Choroid plexus epithelial cell (primary cell): ENCODE measurements around the gene IMMP2L.

ENCODE experiments used
- DNase-seq: peaks from one replicate; pipeline ENCODE4 v3.0.0-alpha.2; 2010; ENCODE audit warnings: low read depth
- H3K4me3 ChIP-seq: 2 replicates; pipeline ENCODE4 v1.5.1; 2011; ENCODE audit warnings: low read depth, mild to moderate bottlenecking, control low read depth, low read length, moderate library complexity
- TF ChIP-seq, protein P1 (sequence below): conservative IDR thresholded peaks from 2 replicates; pipeline ENCODE4 v1.5.1; 2011; ENCODE audit warnings: low read depth, mild to moderate bottlenecking, control low read depth, inconsistent platforms, low read length, moderate library complexity

Gene IMMP2L

DNA sequence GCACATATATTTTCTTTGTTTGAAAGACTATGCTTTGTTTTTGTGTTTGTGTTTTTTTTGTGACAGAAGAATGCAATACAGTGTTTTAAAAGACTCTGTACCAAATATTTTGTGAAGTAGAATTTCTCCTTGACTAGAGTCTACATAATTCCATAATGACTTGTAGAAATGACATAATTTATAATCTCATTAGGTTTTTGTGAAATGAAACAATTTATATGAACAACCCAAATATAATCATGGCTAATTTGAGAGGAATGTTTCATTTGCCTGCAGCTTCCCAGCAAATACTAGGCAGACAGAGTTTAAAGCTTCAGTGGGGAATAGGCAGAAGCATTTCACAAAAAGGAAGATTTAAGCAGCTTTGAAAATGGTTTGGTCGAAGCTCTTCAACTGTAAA lies 686.9 kb downstream of the IMMP2L start:
- no peak for DNase-seq
- no peak overlapping the region for H3K4me3 ChIP-seq
- TF ChIP-seq, protein P1, sequence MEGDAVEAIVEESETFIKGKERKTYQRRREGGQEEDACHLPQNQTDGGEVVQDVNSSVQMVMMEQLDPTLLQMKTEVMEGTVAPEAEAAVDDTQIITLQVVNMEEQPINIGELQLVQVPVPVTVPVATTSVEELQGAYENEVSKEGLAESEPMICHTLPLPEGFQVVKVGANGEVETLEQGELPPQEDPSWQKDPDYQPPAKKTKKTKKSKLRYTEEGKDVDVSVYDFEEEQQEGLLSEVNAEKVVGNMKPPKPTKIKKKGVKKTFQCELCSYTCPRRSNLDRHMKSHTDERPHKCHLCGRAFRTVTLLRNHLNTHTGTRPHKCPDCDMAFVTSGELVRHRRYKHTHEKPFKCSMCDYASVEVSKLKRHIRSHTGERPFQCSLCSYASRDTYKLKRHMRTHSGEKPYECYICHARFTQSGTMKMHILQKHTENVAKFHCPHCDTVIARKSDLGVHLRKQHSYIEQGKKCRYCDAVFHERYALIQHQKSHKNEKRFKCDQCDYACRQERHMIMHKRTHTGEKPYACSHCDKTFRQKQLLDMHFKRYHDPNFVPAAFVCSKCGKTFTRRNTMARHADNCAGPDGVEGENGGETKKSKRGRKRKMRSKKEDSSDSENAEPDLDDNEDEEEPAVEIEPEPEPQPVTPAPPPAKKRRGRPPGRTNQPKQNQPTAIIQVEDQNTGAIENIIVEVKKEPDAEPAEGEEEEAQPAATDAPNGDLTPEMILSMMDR: no peak

DNA sequence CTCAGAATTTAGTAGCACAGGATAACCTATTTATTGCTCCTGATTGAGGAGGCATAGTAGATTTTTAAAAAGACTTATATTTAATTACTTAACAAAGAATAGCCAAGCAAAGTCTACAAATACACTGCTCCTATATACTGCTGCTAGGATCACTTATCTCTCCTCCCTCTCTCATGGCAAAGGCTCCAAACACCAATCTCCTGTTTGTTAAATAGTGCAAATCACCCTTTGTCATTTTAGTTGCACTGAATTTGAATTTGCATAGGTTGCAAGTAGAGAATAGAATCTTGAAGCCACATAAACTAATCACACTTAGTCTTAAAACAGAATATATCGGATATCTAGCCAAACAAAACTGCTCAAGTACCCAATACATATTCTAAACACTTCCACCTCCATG lies 690.4 kb downstream of the IMMP2L start:
- TF ChIP-seq, protein P1: no peak
- no peak overlapping the region for H3K4me3 ChIP-seq
- DNase-seq: no peak

DNA sequence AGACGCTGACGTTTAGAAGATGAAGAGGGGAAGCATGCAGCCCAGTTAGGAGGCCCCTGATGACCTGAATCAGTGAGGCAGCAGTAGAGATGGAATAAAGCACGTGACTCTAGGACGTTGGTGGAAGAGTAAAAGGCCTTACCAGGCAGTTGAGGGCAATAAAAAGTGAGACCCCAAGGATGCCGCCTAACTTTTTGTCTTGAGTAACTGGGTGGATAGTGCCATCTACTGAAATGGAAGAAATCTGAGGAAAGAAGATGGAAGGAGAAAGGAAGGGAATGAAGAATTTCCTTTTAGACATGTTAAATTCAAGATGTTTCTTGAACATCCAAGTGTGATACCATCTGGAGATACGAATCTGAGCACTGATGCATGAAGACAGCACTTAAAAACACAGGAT lies 691.4 kb downstream of the IMMP2L start:
- TF ChIP-seq, protein P1: no peak
- H3K4me3 ChIP-seq: no peak overlapping the region
- DNase-seq: no peak

DNA sequence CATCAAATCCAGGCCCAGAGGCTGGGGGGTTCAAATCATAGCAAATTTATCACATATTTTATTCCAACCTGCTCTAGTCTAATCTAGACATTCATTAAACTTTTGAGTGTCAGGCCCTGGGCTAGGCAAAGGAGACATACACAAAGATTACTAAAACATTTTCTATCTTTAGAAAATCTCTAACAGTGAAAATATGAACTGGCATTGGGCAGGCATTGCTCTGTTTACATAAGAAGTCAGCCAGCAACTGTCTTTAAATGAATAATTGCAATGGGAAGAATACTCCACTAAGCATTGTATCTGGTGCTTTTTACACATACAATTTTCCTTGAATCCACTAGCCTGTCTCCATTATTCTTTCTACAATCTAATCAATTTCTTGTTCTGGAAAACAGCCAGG lies 693.8 kb downstream of the IMMP2L start:
- no peak overlapping the region for H3K4me3 ChIP-seq
- no peak for DNase-seq
- TF ChIP-seq, protein P1: no peak

DNA sequence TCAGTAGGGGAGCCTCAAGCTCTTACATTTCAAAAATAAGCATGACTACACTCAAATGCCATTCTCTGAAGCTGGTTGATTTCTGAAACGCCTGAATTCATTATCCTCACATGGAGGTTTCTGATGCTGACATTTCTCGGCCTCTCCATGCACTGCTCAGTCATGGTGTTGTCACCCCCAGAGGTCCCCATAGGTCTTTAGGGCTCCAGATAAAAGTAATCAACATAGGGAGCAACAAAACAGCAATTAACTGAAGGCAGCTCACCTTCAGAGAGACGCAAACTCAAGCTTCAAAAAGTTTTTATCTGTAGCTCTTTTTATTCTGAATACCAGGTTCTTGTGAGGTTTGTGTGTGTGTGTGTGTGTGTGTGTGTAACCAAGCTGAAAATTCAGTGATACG lies 694.5 kb downstream of the IMMP2L start:
- no peak overlapping the region for H3K4me3 ChIP-seq
- DNase-seq: no peak
- TF ChIP-seq, protein P1: no peak

DNA sequence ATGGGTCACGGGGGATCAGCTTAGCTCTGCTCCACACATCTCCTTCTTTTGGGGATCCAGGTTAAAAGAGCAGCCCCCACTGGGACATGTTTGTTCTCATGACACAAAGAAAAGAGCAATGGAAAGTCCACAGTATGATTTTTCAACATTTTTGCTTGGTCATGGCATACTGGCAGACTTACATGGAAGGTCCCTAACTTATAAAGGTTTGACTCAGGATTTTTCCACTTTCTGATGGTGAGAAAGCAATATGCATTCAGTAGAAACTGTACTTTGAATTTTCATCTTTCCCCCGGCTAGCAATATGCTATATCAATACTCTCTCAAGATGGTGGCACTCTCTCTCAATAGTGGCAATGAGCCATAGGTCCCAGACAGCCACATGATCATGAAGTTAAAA lies 699.0 kb downstream of the IMMP2L start:
- no peak for DNase-seq
- H3K4me3 ChIP-seq: no peak overlapping the region
- TF ChIP-seq, protein P1: no peak

DNA sequence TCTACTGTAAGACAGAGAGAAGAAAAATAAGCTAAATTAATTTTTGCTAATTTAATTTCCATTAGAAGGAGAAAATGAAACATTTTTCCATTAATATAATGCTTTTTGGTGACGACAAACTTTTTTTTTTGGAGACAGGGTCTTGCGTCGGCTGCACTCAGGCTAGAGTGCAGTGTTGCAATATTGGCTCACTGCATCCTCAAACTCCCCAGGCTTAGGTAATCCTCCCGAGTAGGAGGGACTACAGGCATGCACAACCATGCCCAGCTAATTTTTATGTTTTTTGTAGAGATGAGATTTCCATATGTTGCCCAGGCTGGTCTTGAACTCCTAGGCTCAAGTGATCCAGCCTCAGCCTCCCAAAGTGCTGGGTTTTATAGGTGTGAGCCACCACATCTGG lies 701.1 kb downstream of the IMMP2L start:
- DNase-seq: no peak
- no peak overlapping the region for H3K4me3 ChIP-seq

More for the DNA sequence above, 701.1 kb downstream of the IMMP2L start:
- TF ChIP-seq, protein P1: no peak
